K562 (cell line): ENCODE data around the gene TMEM170A. TPM values are rescaled to one million over a fixed set of nuclear protein-coding genes. Genes with fewer than 3 reads are reported as not detected.

ENCODE experiments used
- ATAC-seq: fragments of 200-7000 bp; cut with Tn5 transposase; 3 replicates; pipeline ENCODE4 v1.9.1; 2020; ENCODE audit warnings: moderate library complexity
- BruUV-seq: library from RNA; stranded (reverse); fragments of 400-500 nt; replicated peaks from 2 replicates; lab custom pipeline; 2021; lab: Mats Ljungman, UMichigan
- CTCF ChIA-PET: fragments of 300-600 bp; formaldehyde crosslinking; extraction: SDS; loops from one replicate; lab custom pipeline; 2021; ENCODE audit warnings: low intra/inter-chr PET ratio; lab: Yijun Ruan, JAX
- POLR2A ChIA-PET: fragments of 300-600, 350-650 bp; sonication (Branson Sonifier 250); formaldehyde crosslinking; extraction: SDS; loops from one replicate; lab custom pipeline; 2021; ENCODE audit warnings: antibody characterized with exemption, inconsistent platforms; lab: Yijun Ruan, JAX
- DNase-seq, 4 experiments: peaks; one replicate each; pipeline versions ENCODE4 v3.0.0 to v3.0.0-alpha.2; 2011 to 2018; ENCODE audit warnings: low spot score in 3 of 4, mixed read lengths in 3 of 4; ENCODE audit errors: extremely low read depth in 1 of 4
- FAIRE-seq: peaks from 2 replicates; lab custom pipeline; 2011; peaks lifted over from hg19 to GRCh38; lab: Jason Lieb, UNC
- H2AFZ ChIP-seq: 2 replicates; pipeline ENCODE4 v1.6.0; 2011; ENCODE audit warnings: low read depth, low read length, control low read depth, inconsistent platforms
- H3K27ac ChIP-seq: fragments of 200-600 bp; 3 replicates; pipeline ENCODE4 v1.8.0; 2011; ENCODE audit warnings: low read depth, mild to moderate bottlenecking, control low read depth, inconsistent platforms, low read length, moderate library complexity, mixed read lengths; ENCODE audit errors: extremely low read depth
- H3K27me3 ChIP-seq, 2 experiments: fragments of 300-600 bp in 1 of 2; 2 replicates in 1 of 2; 3 replicates in 1 of 2; pipeline versions ENCODE4 v1.6.0 to v1.8.0; 2011; ENCODE audit warnings: inconsistent platforms in 2 of 2, low read length in 2 of 2, mild to moderate bottlenecking in 1 of 2, mixed read lengths in 1 of 2, moderate library complexity in 1 of 2; ENCODE audit not compliant: control insufficient read depth in 2 of 2, insufficient read depth in 2 of 2
- H3K36me3 ChIP-seq: fragments of 300-600 bp; 3 replicates; pipeline ENCODE4 v1.8.0; 2011; ENCODE audit warnings: mild to moderate bottlenecking, low read length, inconsistent platforms; ENCODE audit not compliant: control insufficient read depth, insufficient read depth
- H3K4me1 ChIP-seq, 2 experiments: fragments of 200-600 bp in 1 of 2; replicated peaks in 1 of 2; 2 replicates in 1 of 2; 3 replicates in 1 of 2; pipeline versions ENCODE4 v1.5.1 to v1.8.0; 2011; ENCODE audit warnings: inconsistent platforms in 2 of 2, low read length in 2 of 2, mild to moderate bottlenecking in 1 of 2, mixed read lengths in 1 of 2, moderate library complexity in 1 of 2; ENCODE audit not compliant: control insufficient read depth in 2 of 2, insufficient read depth in 2 of 2
- H3K4me2 ChIP-seq: 2 replicates; pipeline ENCODE4 v1.6.1; 2011; ENCODE audit warnings: low read length, control low read depth, inconsistent platforms, mixed read lengths; ENCODE audit not compliant: insufficient read depth
- H3K4me3 ChIP-seq: fragments of 200-600 bp; sonication (generic), shearing (Covaris generic); 2 replicates; pipeline ENCODE4 v1.5.1; 2016; ENCODE audit warnings: control low read depth, inconsistent platforms
- H3K79me2 ChIP-seq: fragments of 200-600 bp; 3 replicates; pipeline ENCODE4 v1.8.0; 2011; ENCODE audit warnings: low read length, inconsistent platforms; ENCODE audit not compliant: control insufficient read depth, insufficient read depth
- H3K9ac ChIP-seq, 2 experiments: 2 replicates each; pipeline versions ENCODE4 v1.6.0 to v1.6.1; 2011; ENCODE audit warnings: low read depth in 2 of 2, low read length in 2 of 2, control low read depth in 1 of 2, inconsistent platforms in 1 of 2, mild to moderate bottlenecking in 1 of 2, mixed read lengths in 1 of 2; ENCODE audit not compliant: insufficient read depth in 1 of 2
- H3K9me1 ChIP-seq: one replicate; pipeline ENCODE4 v1.6.0; 2011; ENCODE audit warnings: inconsistent platforms, mild to moderate bottlenecking, low read length, moderate library complexity; ENCODE audit not compliant: control insufficient read depth, insufficient read depth
- H3K9me3 ChIP-seq: replicated peaks from 2 replicates; pipeline ENCODE4 v1.5.1; 2011; ENCODE audit warnings: low read depth, low read length, inconsistent platforms; ENCODE audit not compliant: control insufficient read depth, insufficient read depth
- H4K20me1 ChIP-seq: replicated peaks from 2 replicates; pipeline ENCODE4 v1.6.1; 2011; ENCODE audit warnings: low read length, inconsistent platforms, mixed read lengths; ENCODE audit not compliant: control insufficient read depth, insufficient read depth
- ATF2 ChIP-seq: sonication (generic); formaldehyde crosslinking; IDR thresholded peaks from 2 replicates; pipeline ENCODE4 v1.8.1; 2022; ENCODE audit warnings: missing genetic modification reagents
- HMG20B ChIP-seq: fragments of 250-450 bp; sonication (Bioruptor Pico); IDR thresholded peaks from 2 replicates; pipeline ENCODE4 v1.5.0; 2021; ENCODE audit warnings: mild to moderate bottlenecking
- MAFF ChIP-seq: IDR thresholded peaks from 2 replicates; pipeline ENCODE4 v1.6.1; 2012; ENCODE audit warnings: low read length, improper control_type of control experiment
- MLX ChIP-seq, 2 experiments: fragments of 450-650 bp in 1 of 2; sonication (generic) in 1 of 2; formaldehyde crosslinking; conservative IDR thresholded peaks; 2 replicates each; pipeline versions ENCODE4 v1.4.0 to v1.8.1; 2020 to 2022; ENCODE audit warnings: mild to moderate bottlenecking in 1 of 2, missing genetic modification reagents in 1 of 2
- PPARD ChIP-seq: fragments of 250-450 bp; sonication (Bioruptor Pico); IDR thresholded peaks from 2 replicates; pipeline ENCODE4 v1.8.0; 2022; ENCODE audit warnings: inconsistent platforms, mild to moderate bottlenecking, moderate library complexity
- TAF1 ChIP-seq: IDR thresholded peaks from 2 replicates; pipeline ENCODE4 v1.6.1; 2011; ENCODE audit warnings: mild to moderate bottlenecking, low read length, moderate library complexity; ENCODE audit not compliant: insufficient read depth, control insufficient read depth, severe bottlenecking; ENCODE audit errors: extremely low read depth
- TCF7 ChIP-seq: sonication (generic); IDR thresholded peaks from 2 replicates; pipeline ENCODE4 v1.6.1; 2016; ENCODE audit warnings: antibody characterized with exemption, borderline replicate concordance
- U2AF1 ChIP-seq: fragments of 200-400 bp; formaldehyde crosslinking; optimal IDR thresholded peaks from 2 replicates; pipeline ENCODE3; 2017; ENCODE audit warnings: mild to moderate bottlenecking, low read depth, low read length, moderate library complexity
- ZNF175 ChIP-seq: fragments of 200-800 bp; sonication (Bioruptor generic); IDR thresholded peaks from 2 replicates; pipeline ENCODE4 v1.6.1; 2016; ENCODE audit warnings: low read depth, mild to moderate bottlenecking, missing genetic modification characterization, missing compliant biosample characterization
- ZNF57 ChIP-seq: fragments of 450-650 bp; formaldehyde crosslinking; IDR thresholded peaks from 2 replicates; pipeline ENCODE4 v1.4.0; 2020; ENCODE audit warnings: mild to moderate bottlenecking, moderate library complexity
- WGBS: fragments of 100-300 bp; shearing (Covaris generic); methylation state at CpG from one replicate; pipeline ENCODE4 v1.1.6; 2016; ENCODE audit warnings: low coverage, mixed read lengths; ENCODE audit not compliant: insufficient coverage; ENCODE audit errors: missing lambda C conversion rate; 5-methylcytosine and 5-hydroxymethylcytosine counted together
- in situ Hi-C: fragments of 300-500 bp; cut with MboI; formaldehyde crosslinking; loops from 4 replicates; pipeline ENCODE4 v1.15.0; 2018; ENCODE audit warnings: inconsistent platforms, mixed read lengths
- intact Hi-C: fragments of 100-400 bp; cut with micrococcal nuclease; formaldehyde crosslinking; loops from 2 replicates; pipeline ENCODE4 v1.14.2; 2022
- polyA plus RNA-seq, 8 experiments: library from polyadenylated mRNA; depleted of rRNA in 4 of 8; stranded (reverse) in 5 of 8; unstranded in 3 of 8; fragments of >200 nt; fragmentation: Nextera tagmentation in 2 of 8; fragmentation: Illumina TruSeq in 1 of 8; extraction: Ambion mirVana in 2 of 8; extraction: Trizol in 1 of 8; gene quantifications; 2 replicates each; pipeline versions ENCODE4 v1.2.1 to v1.2.3, GENCODE V29; 2011 to 2014; ENCODE audit warnings: inconsistent platforms in 1 of 8, missing spikeins in 1 of 8
- total RNA-seq, 7 experiments: library from RNA; depleted of rRNA in 6 of 7; stranded (reverse); fragments of >200 nt in 6 of 7; fragmentation: Illumina TruSeq in 2 of 7; extraction: Trizol in 2 of 7; gene quantifications; 2 replicates each; pipeline versions ENCODE4 v1.2.1 to v1.2.3, GENCODE V29; 2011 to 2021; ENCODE audit warnings: low replicate concordance in 1 of 7

The TMEM170A gene
- total and polyA plus RNA-seq, 9 of the 15 experiments (the other 6 are each of a cell fraction or from before 2014, with no cell fraction given): 6.1 to 30.2 (median 15.0) TPM

GRCh38 chr16:75491876-75492275, 27.4 kb upstream of the TMEM170A start:
- H3K9ac ChIP-seq: no peak overlapping the region
- H3K4me2 ChIP-seq: no peak overlapping the region
- no peak for DNase-seq
- H3K27me3 ChIP-seq: peaks cover 16 to 46% of the 10 kb centered on the region in 2 experiments; a peak in 4 of 5 replicates
- 6% methylated on average over 1 of the region's 1 CpG for WGBS
- CTCF ChIA-PET: no interaction called here
- no peak overlapping the region for H3K4me3 ChIP-seq
- no peak overlapping the region for H3K27ac ChIP-seq
- H3K9me3 ChIP-seq: no peaks in the 10 kb centered on the region
- no peaks in the 10 kb centered on the region for H3K79me2 ChIP-seq
- intact Hi-C loops (no loop called here), in situ Hi-C loops (no loop called here)
- no peaks in the 10 kb centered on the region for H3K36me3 ChIP-seq
- ATAC-seq: no peak
- BruUV-seq: no TSS peak
- no peak overlapping the region for H2AFZ ChIP-seq
- H3K9me1 ChIP-seq: no peaks in the 10 kb centered on the region
- H3K4me1 ChIP-seq: peaks cover 0 to 16% of the 10 kb centered on the region in 2 experiments; a peak in 2 of 5 replicates
- POLR2A ChIA-PET: interaction anchor here (1.1 to 1.3 kb wide), 2 partner anchors 18 to 20 kb away, joined by 3 to 6 read pairs; no protein-coding TSS in a partner anchor
- no peaks in the 10 kb centered on the region for H4K20me1 ChIP-seq
- TF ChIP-seq TCF7 (no peak), HMG20B (CRISPR knock-in tag) (no peak), ZNF57 (CRISPR knock-in tag) (no peak), TAF1 (no peak), PPARD (no peak), MAFF (no peak), U2AF1 (no peak), ZNF175 (CRISPR knock-in tag) (no peak), ATF2 (CRISPR knock-in tag) (no peak), MLX (CRISPR knock-in tag; conservative IDR thresholded peaks at IDR 0.05) (no peak)
- no peak for FAIRE-seq
